BLaER1 (cell line): ENCODE measurements around the gene SSR4.

Experiments used
- H3K27ac ChIP-seq: shearing (Covaris generic); formaldehyde crosslinking; 2 replicates; pipeline ENCODE4 v1.8.1; 2022
- H3K27me3 ChIP-seq: shearing (Covaris generic); formaldehyde crosslinking; 2 replicates; pipeline ENCODE4 v1.8.1; 2022
- H3K36me3 ChIP-seq: shearing (Covaris generic); formaldehyde crosslinking; 2 replicates; pipeline ENCODE4 v1.8.1; 2022
- H3K4me1 ChIP-seq: shearing (Covaris generic); formaldehyde crosslinking; 2 replicates; pipeline ENCODE4 v1.8.1; 2022
- H3K4me2 ChIP-seq: shearing (Covaris generic); formaldehyde crosslinking; 2 replicates; pipeline ENCODE4 v1.8.1; 2022
- H3K4me3 ChIP-seq: shearing (Covaris generic); formaldehyde crosslinking; 2 replicates; pipeline ENCODE4 v1.8.1; 2022
- H3K9ac ChIP-seq: shearing (Covaris generic); formaldehyde crosslinking; 2 replicates; pipeline ENCODE4 v1.8.1; 2022
- H3K9me3 ChIP-seq: shearing (Covaris generic); formaldehyde crosslinking; 2 replicates; pipeline ENCODE4 v1.8.1; 2022
- H4K20me1 ChIP-seq: shearing (Covaris generic); formaldehyde crosslinking; 2 replicates; pipeline ENCODE4 v1.8.1; 2022
- Cebpa-rat ChIP-seq: shearing (Covaris generic); IDR thresholded peaks from 2 replicates; pipeline ENCODE4 v1.8.1; 2022

Gene SSR4

GRCh38 chrX:153773741-153774575 is 20.5 kb upstream of the SSR4 start:
- Histone ChIP-seq H3K9ac (no peak overlapping the region), H3K27me3 (no peaks in the 10 kb centered on the region; the same call in 1 of the 2 replicates), H3K27ac (no peak overlapping the region), H3K4me1 (peaks cover 30% of the 10 kb centered on the region), H3K9me3 (peaks cover 32% of the 10 kb centered on the region; the same call in 1 of the 2 replicates), H4K20me1 (0 out of 2 replicates have a peak, but pooled peaks cover 5% of the 10 kb centered on the region), H3K36me3 (no peaks in the 10 kb centered on the region), H3K4me2 (no peak overlapping the region), H3K4me3 (no peak overlapping the region)
- no peak for TF ChIP-seq Cebpa-rat

- Histone ChIP-seq H3K4me2 (no peak overlapping the region), H3K36me3 (no peaks in the 10 kb centered on the region), H4K20me1 (no peaks in the 10 kb centered on the region), H3K9me3 (peaks cover 32% of the 10 kb centered on the region; the same call in 1 of the 2 replicates), H3K4me3 (no peak overlapping the region), H3K4me1 (peaks cover 34% of the 10 kb centered on the region), H3K9ac (no peak overlapping the region), H3K27me3 (no peaks in the 10 kb centered on the region; the same call in 1 of the 2 replicates), H3K27ac (no peak overlapping the region)
- TF ChIP-seq Cebpa-rat = no peak
Measured at GRCh38 chrX:153774576-153775292, 19.7 kb upstream of the SSR4 start.

- no peaks in the 10 kb centered on the region; the same call in 1 of the 2 replicates for H4K20me1 ChIP-seq
- no peaks in the 10 kb centered on the region; the same call in 1 of the 2 replicates for H3K27me3 ChIP-seq
- H3K9me3 ChIP-seq = peaks cover 32% of the 10 kb centered on the region; the same call in 1 of the 2 replicates
- H3K9ac ChIP-seq = no peak overlapping the region
- TF ChIP-seq Cebpa-rat = no peak
- peaks cover 42% of the 10 kb centered on the region for H3K4me1 ChIP-seq
- H3K36me3 ChIP-seq = no peaks in the 10 kb centered on the region
- no peak overlapping the region for H3K4me2 ChIP-seq
- no peak overlapping the region for H3K4me3 ChIP-seq
- no peak overlapping the region for H3K27ac ChIP-seq
Measured at GRCh38 chrX:153775293-153776119, 19.0 kb upstream of the SSR4 start.

- Histone ChIP-seq H3K27me3 (no peaks in the 10 kb centered on the region; the same call in 1 of the 2 replicates), H3K9ac (no peak overlapping the region), H3K4me2 (no peak overlapping the region), H3K4me3 (no peak overlapping the region), H3K36me3 (no peaks in the 10 kb centered on the region), H3K27ac (no peak overlapping the region), H3K4me1 (peaks cover 48% of the 10 kb centered on the region), H3K9me3 (peaks cover 32% of the 10 kb centered on the region; the same call in 1 of the 2 replicates), H4K20me1 (no peaks in the 10 kb centered on the region; the same call in 1 of the 2 replicates)
- no peak for TF ChIP-seq Cebpa-rat
Measured at GRCh38 chrX:153776120-153776599, 18.3 kb upstream of the SSR4 start.

GRCh38 chrX:153776611-153777045 is 17.8 kb upstream of the SSR4 start:
- TF ChIP-seq Cebpa-rat = no peak
- no peaks in the 10 kb centered on the region; the same call in 1 of the 2 replicates for H4K20me1 ChIP-seq
- no peak overlapping the region for H3K27ac ChIP-seq
- no peak overlapping the region for H3K4me3 ChIP-seq
- H3K4me2 ChIP-seq = no peak overlapping the region
- no peak overlapping the region for H3K9ac ChIP-seq
- no peaks in the 10 kb centered on the region for H3K36me3 ChIP-seq
- H3K27me3 ChIP-seq = no peaks in the 10 kb centered on the region; the same call in 1 of the 2 replicates
- peaks cover 32% of the 10 kb centered on the region; the same call in 1 of the 2 replicates for H3K9me3 ChIP-seq
- peaks cover 53% of the 10 kb centered on the region for H3K4me1 ChIP-seq

GRCh38 chrX:153777261-153778090 is 17.0 kb upstream of the SSR4 start:
- H3K4me1 ChIP-seq = peaks cover 55% of the 10 kb centered on the region

GRCh38 chrX:153778181-153778580 is 16.3 kb upstream of the SSR4 start:
- Histone ChIP-seq H3K4me3 (no peak overlapping the region), H3K9ac (no peak overlapping the region), H3K9me3 (peaks cover 35% of the 10 kb centered on the region; the same call in 1 of the 2 replicates), H4K20me1 (peaks cover 10% of the 10 kb centered on the region; the same call in 1 of the 2 replicates), H3K27ac (no peak overlapping the region), H3K27me3 (peaks cover 4% of the 10 kb centered on the region; the same call in 1 of the 2 replicates), H3K4me2 (no peak overlapping the region), H3K4me1 (peaks cover 56% of the 10 kb centered on the region), H3K36me3 (peaks cover 9% of the 10 kb centered on the region; the same call in 1 of the 2 replicates)
- no peak for TF ChIP-seq Cebpa-rat

More at GRCh38 chrX:153777261-153778090, 17.0 kb upstream of the SSR4 start:
- Histone ChIP-seq H3K27ac (no peak overlapping the region), H3K4me3 (no peak overlapping the region), H3K9me3 (peaks cover 35% of the 10 kb centered on the region; the same call in 1 of the 2 replicates), H4K20me1 (peaks cover 7% of the 10 kb centered on the region; the same call in 1 of the 2 replicates), H3K27me3 (peaks cover 3% of the 10 kb centered on the region; the same call in 1 of the 2 replicates), H3K4me2 (no peak overlapping the region), H3K9ac (no peak overlapping the region), H3K36me3 (0 out of 2 replicates have a peak, but pooled peaks cover 2% of the 10 kb centered on the region)
- TF ChIP-seq Cebpa-rat = no peak

- H3K9me3 ChIP-seq = peaks cover 30% of the 10 kb centered on the region
- peaks cover 14% of the 10 kb centered on the region for H3K36me3 ChIP-seq
Measured at GRCh38 chrX:153778684-153779101, 15.8 kb upstream of the SSR4 start.

More at GRCh38 chrX:153778684-153779101, 15.8 kb upstream of the SSR4 start:
- Histone ChIP-seq H3K27me3 (peaks cover 4% of the 10 kb centered on the region; the same call in 1 of the 2 replicates), H3K27ac (no peak overlapping the region), H4K20me1 (peaks cover 10% of the 10 kb centered on the region; the same call in 1 of the 2 replicates), H3K9ac (no peak overlapping the region), H3K4me3 (no peak overlapping the region), H3K4me1 (peaks cover 61% of the 10 kb centered on the region), H3K4me2 (no peak overlapping the region)
- no peak for TF ChIP-seq Cebpa-rat
